ENCODE results near the gene EIF4B.

GRCh38 chr12:53031616-53032015 is 25.4 kb downstream of the EIF4B start:
- no peak for TF ChIP-seq CTCF (conservative IDR thresholded peaks at IDR 0.05 in 1 of 2, IDR thresholded peaks at IDR 0.05 in 1 of 2; ENCODE audit: extremely low read depth in 1 of 2, insufficient read depth in 1 of 2, low read depth in 1 of 2, low read length in 2 of 2)
- TF ChIP-seq EZH2 (IDR thresholded peaks at IDR 0.05; ENCODE audit: borderline replicate concordance, low read length), result no peak

All from mammary epithelial cell (primary cell).